Loucy (cell line): ENCODE results near the gene FHOD1.

Experiments used
- H2AFZ ChIP-seq: fragments of 200-600 bp; sonication (generic); 2 replicates; pipeline ENCODE4 v1.6.0; 2016; ENCODE audit warnings: antibody characterized with exemption, mild to moderate bottlenecking, low read length, moderate library complexity
- H3F3A ChIP-seq: fragments of 200-600 bp; 2 replicates; pipeline ENCODE4 v1.6.0; 2016; ENCODE audit warnings: antibody characterized with exemption, low read depth, mild to moderate bottlenecking
- H3K27me3 ChIP-seq: fragments of 200-600 bp; sonication (generic); 2 replicates; pipeline ENCODE4 v1.6.1; 2014; ENCODE audit warnings: low read length, mild to moderate bottlenecking; ENCODE audit not compliant: insufficient read depth, poor library complexity, severe bottlenecking
- H3K36me3 ChIP-seq: fragments of 200-600 bp; sonication (generic); 2 replicates; pipeline ENCODE4 v1.6.1; 2016; ENCODE audit warnings: low read length; ENCODE audit not compliant: insufficient read depth
- H3K4me1 ChIP-seq: fragments of 200-600 bp; sonication (generic); 2 replicates; pipeline ENCODE4 v1.5.1; 2014; ENCODE audit warnings: low read length, mild to moderate bottlenecking; ENCODE audit not compliant: insufficient read depth, poor library complexity, severe bottlenecking
- H3K4me2 ChIP-seq: fragments of 200-600 bp; sonication (generic); 2 replicates; pipeline ENCODE4 v1.6.0; 2014; ENCODE audit warnings: antibody characterized with exemption, low read length, low read depth, mild to moderate bottlenecking; ENCODE audit not compliant: poor library complexity, severe bottlenecking
- H3K4me3 ChIP-seq: fragments of 200-600 bp; sonication (generic); 2 replicates; pipeline ENCODE4 v1.5.1; 2014; ENCODE audit warnings: low read length, mild to moderate bottlenecking, mixed read lengths; ENCODE audit not compliant: poor library complexity, severe bottlenecking
- H3K79me2 ChIP-seq: fragments of 200-600 bp; sonication (generic); 2 replicates; pipeline ENCODE4 v1.6.1; 2014; ENCODE audit warnings: low read length; ENCODE audit not compliant: insufficient read depth
- H3K9ac ChIP-seq: fragments of 200-600 bp; sonication (generic); 2 replicates; pipeline ENCODE4 v1.6.0; 2014; ENCODE audit warnings: mild to moderate bottlenecking, low read depth, low read length, moderate library complexity; ENCODE audit not compliant: poor library complexity, severe bottlenecking
- H3K9me2 ChIP-seq: fragments of 200-600 bp; sonication (generic); replicated peaks from 2 replicates; pipeline ENCODE4 v1.6.1; 2016; ENCODE audit warnings: low read depth, low read length, mixed read lengths
- H3K9me3 ChIP-seq: fragments of 200-600 bp; sonication (generic); 2 replicates; pipeline ENCODE4 v1.6.1; 2014; ENCODE audit warnings: mild to moderate bottlenecking, antibody characterized with exemption, low read length, low read depth; ENCODE audit not compliant: insufficient read depth
- H4K20me1 ChIP-seq: fragments of 200-600 bp; sonication (generic); 2 replicates; pipeline ENCODE4 v1.6.0; 2014; ENCODE audit warnings: antibody characterized with exemption, low read length, mild to moderate bottlenecking; ENCODE audit not compliant: insufficient read depth, poor library complexity, severe bottlenecking
- EZH2phosphoT487 ChIP-seq: fragments of 200-600 bp; IDR thresholded peaks from 2 replicates; pipeline ENCODE4 v1.6.1; 2018; ENCODE audit warnings: antibody characterized with exemption, mild to moderate bottlenecking, moderate library complexity, borderline replicate concordance
- TF ChIP-seq, protein P1 (sequence below): fragments of 200-600 bp; sonication (generic); conservative IDR thresholded peaks from 2 replicates; pipeline ENCODE4 v1.5.1; 2014; ENCODE audit warnings: mild to moderate bottlenecking, antibody characterized with exemption, low read length

FHOD1 gene

DNA sequence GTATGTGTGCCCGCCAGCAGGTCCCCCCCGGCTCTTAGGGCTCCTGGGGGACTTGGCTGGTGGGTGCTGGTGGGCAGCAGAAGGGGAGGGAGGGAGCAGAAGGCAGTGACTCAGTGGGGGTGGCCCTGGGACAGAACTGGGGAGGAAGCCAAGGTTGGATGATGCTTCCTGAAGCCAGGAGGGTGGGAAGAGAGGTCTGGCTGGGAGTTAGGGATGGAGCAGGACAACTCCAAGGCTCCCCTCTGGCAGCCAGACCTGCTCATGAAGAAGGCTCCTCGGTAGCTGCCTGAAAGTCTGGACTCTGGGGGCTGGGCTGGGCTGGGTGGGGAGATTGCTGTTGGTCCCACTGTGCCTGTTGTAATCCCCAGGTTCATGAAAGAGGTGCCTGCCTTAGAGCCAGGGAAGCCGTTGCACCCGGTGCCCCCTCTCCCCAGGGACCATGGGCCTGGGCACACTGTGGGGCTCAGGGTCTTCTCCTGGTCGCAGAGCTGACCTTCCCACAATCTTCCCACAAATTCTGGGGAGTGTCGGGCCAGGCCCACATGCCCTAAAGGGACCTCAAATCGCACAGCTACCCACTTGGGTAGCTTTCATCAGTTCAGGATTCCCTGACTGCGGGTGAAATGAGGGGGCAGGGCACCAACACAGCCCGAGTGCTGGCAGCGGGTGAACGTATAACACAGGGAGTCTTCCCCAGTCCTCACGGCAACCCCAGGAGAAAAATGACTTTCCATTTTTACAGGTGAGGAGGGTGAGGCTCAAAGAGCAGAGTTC lies 30.9 kb upstream of the FHOD1 start:
- Histone ChIP-seq H3K4me3 (peak overlapping the region; percentile 93), H4K20me1 (no peaks in the 10 kb centered on the region), H3K27me3 (no peaks in the 10 kb centered on the region), H3F3A (no peaks in the 10 kb centered on the region), H3K79me2 (peaks cover 51% of the 10 kb centered on the region), H3K36me3 (no peaks in the 10 kb centered on the region; the same call in 1 of the 2 replicates), H3K4me1 (peaks cover 18% of the 10 kb centered on the region), H3K9me3 (no peaks in the 10 kb centered on the region), H2AFZ (peak overlapping the region; percentile 89), H3K4me2 (peak overlapping the region; percentile 97), H3K9me2 (no peaks in the 10 kb centered on the region), H3K9ac (peak overlapping the region; percentile 88)
- no peak for TF ChIP-seq EZH2phosphoT487
- TF ChIP-seq, protein P1, sequence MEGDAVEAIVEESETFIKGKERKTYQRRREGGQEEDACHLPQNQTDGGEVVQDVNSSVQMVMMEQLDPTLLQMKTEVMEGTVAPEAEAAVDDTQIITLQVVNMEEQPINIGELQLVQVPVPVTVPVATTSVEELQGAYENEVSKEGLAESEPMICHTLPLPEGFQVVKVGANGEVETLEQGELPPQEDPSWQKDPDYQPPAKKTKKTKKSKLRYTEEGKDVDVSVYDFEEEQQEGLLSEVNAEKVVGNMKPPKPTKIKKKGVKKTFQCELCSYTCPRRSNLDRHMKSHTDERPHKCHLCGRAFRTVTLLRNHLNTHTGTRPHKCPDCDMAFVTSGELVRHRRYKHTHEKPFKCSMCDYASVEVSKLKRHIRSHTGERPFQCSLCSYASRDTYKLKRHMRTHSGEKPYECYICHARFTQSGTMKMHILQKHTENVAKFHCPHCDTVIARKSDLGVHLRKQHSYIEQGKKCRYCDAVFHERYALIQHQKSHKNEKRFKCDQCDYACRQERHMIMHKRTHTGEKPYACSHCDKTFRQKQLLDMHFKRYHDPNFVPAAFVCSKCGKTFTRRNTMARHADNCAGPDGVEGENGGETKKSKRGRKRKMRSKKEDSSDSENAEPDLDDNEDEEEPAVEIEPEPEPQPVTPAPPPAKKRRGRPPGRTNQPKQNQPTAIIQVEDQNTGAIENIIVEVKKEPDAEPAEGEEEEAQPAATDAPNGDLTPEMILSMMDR = no peak

DNA sequence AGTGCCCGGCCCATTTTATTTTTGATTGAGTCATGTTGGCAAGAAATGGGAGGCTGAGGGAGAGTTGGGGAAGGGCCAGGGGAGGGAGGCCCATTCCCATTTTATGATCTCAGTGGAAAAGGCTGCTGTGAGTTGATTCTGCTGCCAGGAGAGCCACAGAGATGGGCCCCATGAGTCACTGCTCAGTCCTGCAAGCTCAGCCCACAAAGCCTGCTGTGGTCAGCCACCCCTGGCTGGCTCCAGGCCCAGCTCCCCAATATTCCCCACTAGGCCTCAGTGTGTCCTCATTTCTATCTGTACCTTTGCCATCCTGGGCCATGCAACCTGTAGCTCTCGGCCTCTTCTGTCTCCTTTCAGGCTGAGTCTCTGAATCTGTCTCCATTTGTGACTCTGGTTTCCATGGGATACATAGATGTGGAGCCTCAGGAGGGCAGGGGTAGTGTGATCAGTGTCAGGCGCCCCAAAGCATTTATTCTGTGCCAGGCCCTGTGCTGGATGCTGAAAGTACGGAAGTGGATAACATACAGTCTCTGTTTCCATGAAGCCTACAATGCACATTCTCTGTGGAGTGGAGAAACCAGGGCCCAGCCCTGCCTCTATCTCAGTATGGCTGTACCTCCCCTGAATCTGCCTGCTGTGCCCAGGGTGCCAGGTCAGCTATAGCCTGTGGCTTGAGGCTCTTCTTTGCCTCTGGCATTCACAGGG lies 30.2 kb upstream of the FHOD1 start:
- no peaks in the 10 kb centered on the region for H3K27me3 ChIP-seq
- H3K9me3 ChIP-seq = no peaks in the 10 kb centered on the region
- H3K36me3 ChIP-seq = no peaks in the 10 kb centered on the region; the same call in 1 of the 2 replicates
- H4K20me1 ChIP-seq = no peaks in the 10 kb centered on the region
- H3K9me2 ChIP-seq = no peaks in the 10 kb centered on the region
- H3F3A ChIP-seq = no peaks in the 10 kb centered on the region
- peak overlapping the region; percentile 88 for H3K9ac ChIP-seq
- TF ChIP-seq EZH2phosphoT487 = no peak
- TF ChIP-seq, protein P1 = no peak
- peaks cover 18% of the 10 kb centered on the region for H3K4me1 ChIP-seq
- H3K79me2 ChIP-seq = peaks cover 51% of the 10 kb centered on the region
- peak overlapping the region; percentile 93 for H3K4me3 ChIP-seq
- peak overlapping the region; percentile 97 for H3K4me2 ChIP-seq
- no peak overlapping the region for H2AFZ ChIP-seq

DNA sequence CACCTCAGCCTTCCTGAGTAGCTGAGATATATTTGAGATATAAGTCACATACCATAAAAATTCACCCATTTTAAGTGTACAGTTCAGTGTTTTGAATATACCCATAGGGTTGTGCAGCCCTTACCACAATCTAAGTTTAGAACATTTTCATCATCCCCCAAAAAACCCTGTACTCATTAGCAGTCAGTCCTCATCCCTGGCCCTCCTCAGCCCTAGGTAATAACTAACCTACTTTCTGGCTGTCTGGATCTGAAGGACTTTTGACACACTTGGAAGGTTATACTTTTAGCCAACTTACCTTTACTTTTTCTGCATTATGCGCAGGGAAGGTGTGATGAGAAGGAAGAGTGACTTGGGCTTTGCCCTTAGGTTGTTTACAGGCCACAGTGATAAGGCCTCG lies 28.0 kb upstream of the FHOD1 start:
- H3K79me2 ChIP-seq = peaks cover 39% of the 10 kb centered on the region
- no peak overlapping the region for H3K4me2 ChIP-seq
- no peaks in the 10 kb centered on the region for H3K9me2 ChIP-seq
- H3K4me1 ChIP-seq = peaks cover 13% of the 10 kb centered on the region
- H3F3A ChIP-seq = no peaks in the 10 kb centered on the region
- no peak overlapping the region for H2AFZ ChIP-seq
- H3K36me3 ChIP-seq = no peaks in the 10 kb centered on the region
- TF ChIP-seq, protein P1 = no peak
- no peak overlapping the region for H3K9ac ChIP-seq
- H4K20me1 ChIP-seq = no peaks in the 10 kb centered on the region
- no peaks in the 10 kb centered on the region for H3K9me3 ChIP-seq
- no peaks in the 10 kb centered on the region for H3K27me3 ChIP-seq
- H3K4me3 ChIP-seq = no peak overlapping the region
